Measurements from ENCODE around the gene SCUBE1.

- TF ChIP-seq CTCF (IDR thresholded peaks at IDR 0.05) (no peak), POLR2A (IDR thresholded peaks at IDR 0.05) (no peak)
These were observed 137.9 kb downstream of the SCUBE1 start for GRCh38 chr22:43205261-43205691.
